Tongue (tissue), 2 donors: ENCODE data around the gene GYG1. TPM values are rescaled to one million over a fixed set of nuclear protein-coding genes. Genes with fewer than 3 reads are reported as not detected.
"Not testable (repeated sequence)": the region's sequence is repeated elsewhere in the genome, so short reads cannot be mapped to it uniquely, and the experiment has no call there.

ENCODE experiments used
- DNase-seq: peaks from one replicate; pipeline ENCODE4 v3.0.0-alpha.2; 2015
- total RNA-seq: library from RNA; depleted of rRNA; stranded (reverse); fragments of >200 nt; gene quantifications from one replicate; pipeline ENCODE4 v1.2.3, GENCODE V29; 2014

The GYG1 gene
- 51.8 TPM for total RNA-seq

- peak; percentile 78 for DNase-seq
Measured at GRCh38 chr3:148991219-148992026, at the start of gene GYG1. Gene GYG1 (plus strand): TSS chr3:148991540. CDS start chr3:148991641, 101 bp downstream.

- DNase-seq: peak; percentile 80
Measured at GRCh38 chr3:148943506-148944205, 47.7 kb upstream of the GYG1 start.

DNA sequence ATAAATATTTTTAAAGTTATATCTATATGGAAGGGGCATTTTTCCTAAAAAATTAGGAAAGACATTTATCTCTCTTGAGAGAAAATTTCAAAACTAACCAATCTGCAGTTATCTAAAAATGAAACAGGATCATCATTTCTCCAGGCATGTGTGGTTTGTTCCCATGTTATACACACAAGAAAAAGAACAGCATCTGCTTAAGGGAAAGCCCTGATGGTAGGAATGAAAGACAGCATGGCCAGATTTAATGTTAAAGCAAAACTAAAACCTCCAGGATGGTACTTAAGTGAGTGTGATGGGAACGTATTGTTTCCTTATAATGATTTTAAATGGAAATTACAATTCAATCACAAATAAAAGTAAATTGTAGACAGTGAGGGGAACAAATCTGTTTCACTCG, 46.2 kb upstream of the GYG1 start:
- no peak for DNase-seq

DNA sequence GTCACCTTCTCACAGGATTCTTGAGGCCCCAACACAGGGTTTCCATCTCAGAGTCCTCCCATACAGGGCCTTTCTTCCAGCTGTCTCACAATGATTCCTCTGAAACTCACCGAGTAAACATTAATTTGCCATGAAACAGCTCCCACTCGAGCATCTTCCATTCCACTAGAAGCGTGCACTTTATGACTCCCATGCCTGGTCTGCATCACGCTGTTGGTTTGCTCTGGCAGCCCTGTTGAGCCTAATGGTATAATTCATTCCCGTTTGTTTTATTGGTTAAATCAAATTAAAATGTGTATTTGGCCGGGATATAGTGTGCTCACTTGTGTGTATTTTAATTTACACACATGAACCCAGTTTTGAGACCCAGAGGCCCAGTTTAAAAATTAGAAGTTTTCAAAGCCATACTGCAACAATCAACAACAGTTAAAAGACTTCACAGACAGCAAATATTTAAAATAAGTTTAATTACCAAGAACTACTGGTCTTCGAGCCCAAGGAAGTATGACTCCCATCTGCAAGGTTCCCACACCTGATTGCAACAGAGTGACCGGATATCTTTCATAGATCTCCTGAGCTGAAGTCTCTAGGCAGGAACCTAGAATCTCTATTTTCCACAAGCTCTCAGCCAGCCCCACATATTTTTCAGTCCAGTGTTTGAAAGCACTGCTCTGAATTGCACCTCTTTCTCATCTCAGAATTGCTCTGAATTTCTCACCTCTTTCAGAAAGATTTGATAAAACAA, 42.3 kb upstream of the GYG1 start:
- no peak for DNase-seq

- DNase-seq: no peak
Measured at GRCh38 chr3:148950806-148951205, 40.5 kb upstream of the GYG1 start.

GRCh38 chr3:148951599-148952361, 39.6 kb upstream of the GYG1 start:
- no peak for DNase-seq

DNA sequence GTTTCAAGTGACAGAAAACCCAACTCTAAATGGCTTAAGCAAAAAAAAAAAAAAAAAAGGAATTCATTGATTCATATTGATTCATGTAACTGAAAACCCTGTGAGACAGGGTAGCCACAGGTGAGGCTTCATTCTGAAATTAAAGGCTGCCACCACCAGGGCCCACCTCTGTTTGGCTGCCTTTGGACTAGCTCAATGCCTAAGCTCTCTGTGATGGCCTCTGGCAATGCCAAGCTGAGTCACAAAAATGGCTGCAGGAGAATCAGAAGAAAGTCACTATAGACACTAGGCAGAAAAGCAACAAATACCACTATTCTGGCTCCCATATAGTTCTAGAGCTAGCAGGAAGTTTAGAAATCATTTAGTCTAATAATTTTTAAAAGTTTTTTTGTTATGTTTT, 38.2 kb upstream of the GYG1 start:
- DNase-seq: no peak

DNA sequence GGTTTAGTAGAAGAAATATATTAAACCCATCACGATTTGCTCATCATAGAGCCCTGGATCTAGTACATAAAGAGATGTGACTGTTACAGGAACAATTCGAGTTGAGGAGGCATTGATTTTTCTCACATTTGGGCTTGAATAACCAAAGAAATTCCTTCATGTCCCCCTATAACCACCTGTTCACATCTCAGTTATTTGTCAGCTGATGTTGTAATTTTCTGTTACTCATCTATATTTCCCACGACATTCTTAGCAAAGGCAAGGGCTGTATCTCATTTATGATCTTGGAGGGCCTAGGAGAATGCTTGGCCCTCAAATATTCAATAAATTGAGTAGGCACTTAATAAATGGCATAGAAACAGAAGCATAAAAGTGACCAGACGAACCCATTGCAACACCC, 36.4 kb upstream of the GYG1 start:
- DNase-seq: no peak

- peak; percentile 86 for DNase-seq
Measured at GRCh38 chr3:148955544-148956346, 35.6 kb upstream of the GYG1 start.

DNA sequence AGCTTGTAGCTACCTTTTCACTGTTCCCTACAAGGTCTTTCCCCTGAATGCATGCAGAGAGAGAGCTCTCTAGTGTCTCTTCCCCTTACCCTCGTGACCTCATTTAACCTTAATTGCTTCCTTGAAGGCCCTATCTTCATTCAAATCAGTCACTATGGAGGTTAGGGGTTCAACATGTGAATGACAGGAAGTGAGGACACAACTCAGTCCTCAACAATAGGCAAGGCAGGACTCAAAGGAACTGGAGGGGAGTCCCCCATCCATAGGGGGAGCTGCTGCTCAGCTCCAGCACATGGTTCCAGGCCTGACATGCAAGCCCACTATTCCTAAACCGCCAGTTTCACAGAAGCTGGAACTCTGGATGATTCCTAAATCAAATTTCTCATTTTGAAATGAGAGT, 33.8 kb upstream of the GYG1 start:
- no peak for DNase-seq

GRCh38 chr3:148958696-148959095, 32.6 kb upstream of the GYG1 start:
- DNase-seq: no peak

DNA sequence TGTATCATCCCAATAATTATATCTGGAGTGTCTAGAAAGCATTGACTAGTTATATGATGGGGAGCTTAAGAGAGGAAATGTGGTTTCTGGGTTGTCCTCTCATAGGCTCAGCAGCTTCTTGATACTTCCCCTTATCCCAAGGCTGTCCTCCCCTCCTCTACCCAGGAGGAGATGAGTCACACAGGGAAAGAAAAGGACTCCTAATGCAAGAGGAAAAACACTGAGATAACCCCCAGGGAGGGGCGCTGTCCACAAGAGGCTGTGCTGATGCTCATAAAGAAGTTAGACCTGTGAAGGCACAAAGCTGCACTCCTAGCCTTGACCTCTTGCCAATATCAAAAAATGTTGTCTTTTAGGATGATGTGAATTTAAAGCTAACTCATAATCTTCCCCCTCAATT, 28.8 kb upstream of the GYG1 start:
- no peak for DNase-seq

- no peak for DNase-seq
Measured at GRCh38 chr3:148964809-148965208, 26.5 kb upstream of the GYG1 start.

DNA sequence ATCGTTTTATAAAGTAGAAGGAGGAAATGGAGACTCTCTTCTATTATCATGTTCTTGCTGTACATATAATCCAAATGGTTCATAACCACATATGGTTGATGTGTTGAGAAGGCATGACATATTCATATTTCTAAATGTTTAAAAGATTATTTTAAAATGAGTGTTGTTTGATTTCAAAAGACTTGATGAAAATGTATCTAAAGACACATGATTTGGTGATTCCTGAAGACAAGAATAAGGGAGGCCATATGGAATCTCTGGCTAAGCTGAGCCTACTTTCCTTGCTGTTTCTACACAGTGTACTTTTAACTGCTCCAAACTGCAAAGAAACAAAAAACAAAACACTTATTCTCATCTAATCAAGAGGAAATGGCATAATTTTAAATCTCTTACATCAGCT, 23.0 kb upstream of the GYG1 start:
- DNase-seq: no peak

- DNase-seq: no peak
Measured at GRCh38 chr3:148970271-148970670, 21.1 kb upstream of the GYG1 start.

DNA sequence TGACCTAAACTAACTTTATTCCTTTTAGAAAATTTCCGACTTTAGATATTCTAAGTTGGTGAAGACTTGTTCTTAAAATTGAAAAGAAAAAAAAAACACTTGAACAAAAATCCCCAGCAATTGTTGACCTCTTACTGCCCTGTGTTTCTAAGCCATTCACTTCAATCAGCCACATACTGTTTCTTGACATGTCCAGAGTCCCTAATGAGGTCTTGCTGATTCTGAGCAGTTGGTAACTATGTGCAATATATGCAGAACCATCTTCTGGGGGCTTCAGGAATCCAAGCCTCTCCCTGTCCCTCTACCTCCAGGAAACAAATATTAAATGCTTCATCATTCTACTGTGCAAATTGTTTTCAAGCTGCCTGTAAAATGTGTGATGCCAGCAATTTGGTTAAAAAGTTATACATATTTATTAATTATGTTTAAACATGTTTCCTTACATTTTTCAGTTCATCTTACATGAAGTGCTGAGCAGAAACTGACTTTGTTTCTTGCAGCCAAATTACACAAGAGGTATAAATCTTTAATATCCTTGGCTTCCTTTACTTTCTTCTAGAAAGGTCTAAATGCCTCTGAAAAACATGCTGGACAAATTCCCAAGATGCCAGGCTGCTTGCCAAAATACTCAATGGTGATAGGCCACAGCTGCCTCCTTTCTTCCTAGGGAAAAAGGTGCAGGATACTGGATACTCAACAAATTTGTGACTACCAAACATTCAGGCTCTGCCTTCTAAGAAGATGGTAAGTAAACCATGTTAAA, 19.8 kb upstream of the GYG1 start:
- DNase-seq: no peak

GRCh38 chr3:148974726-148975125, 16.6 kb upstream of the GYG1 start:
- DNase-seq: no peak

DNA sequence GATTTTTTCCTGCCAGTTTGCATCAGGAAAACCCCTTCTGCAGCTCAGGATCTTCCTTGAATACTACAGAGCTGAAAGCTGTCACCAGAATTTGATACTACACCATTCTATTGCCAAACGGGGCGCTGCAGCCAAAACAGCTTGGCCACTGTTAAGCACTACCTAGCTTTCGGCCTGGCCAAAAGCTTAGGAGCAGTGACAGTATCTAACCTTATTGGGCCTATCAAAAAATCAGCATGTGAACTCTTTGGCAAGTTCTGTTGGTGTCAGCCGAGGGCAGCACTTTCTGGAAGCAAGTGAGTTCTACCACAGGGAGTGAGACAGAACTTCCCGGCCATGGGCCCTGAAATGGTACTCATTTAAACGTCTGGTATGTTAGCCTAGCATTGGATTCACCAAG, 16.1 kb upstream of the GYG1 start:
- no peak for DNase-seq

- no peak for DNase-seq
Measured at GRCh38 chr3:148975696-148976095, 15.6 kb upstream of the GYG1 start.

DNA sequence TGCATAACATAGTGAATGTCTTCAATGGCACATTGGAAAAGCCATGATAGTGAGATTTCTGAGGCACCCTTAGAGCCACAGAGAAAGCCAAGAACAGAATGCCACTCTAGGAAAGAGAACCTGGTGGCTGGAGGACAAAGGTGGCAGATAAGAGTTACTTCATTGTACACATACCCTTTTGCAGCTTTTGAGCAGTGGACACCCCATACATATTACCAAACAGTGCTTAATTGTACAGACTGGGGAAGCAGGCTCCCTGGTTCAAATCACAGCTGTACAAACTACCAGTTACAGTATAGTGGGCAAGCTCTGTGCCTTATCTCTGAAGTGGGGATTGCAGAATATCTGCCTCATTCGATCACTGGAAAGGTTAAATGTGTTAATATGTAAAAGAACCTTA, 10.1 kb upstream of the GYG1 start:
- DNase-seq: no peak

DNA sequence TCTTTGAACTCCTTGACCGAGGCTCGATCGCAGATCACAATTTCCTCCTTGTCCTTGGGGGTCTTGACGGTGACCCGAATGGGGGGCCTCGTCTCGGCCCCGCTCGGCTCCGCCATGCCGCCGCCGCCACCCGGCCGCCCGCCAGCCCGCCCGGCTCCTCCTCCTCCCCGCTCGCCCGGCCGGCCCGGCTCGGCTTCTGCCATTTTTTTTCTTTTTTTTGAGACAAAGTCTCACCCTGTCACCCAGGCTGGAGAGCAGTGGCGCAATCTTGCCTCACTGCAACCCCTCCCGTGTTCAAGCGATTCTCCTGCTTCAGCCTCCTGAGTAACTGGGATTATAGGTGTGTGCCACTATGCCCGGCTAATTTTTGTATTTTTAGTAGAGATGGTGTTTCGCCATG, 3.8 kb upstream of the GYG1 start:
- DNase-seq: not testable (repeated sequence)
